B cell (primary cell): Measurements from ENCODE around the gene LYZL2. TPM values are rescaled to one million over a fixed set of nuclear protein-coding genes. Genes with fewer than 3 reads are reported as not detected.

Experiments used
- ATAC-seq: fragments of 200-7000 bp; cut with Tn5 transposase; one replicate; pipeline ENCODE4 v1.10.0; 2021; ENCODE audit warnings: low read depth, mild to moderate bottlenecking, moderate number of reproducible peaks, moderate library complexity
- CTCF ChIA-PET: fragments of 350-600 bp; sonication (Branson Sonifier 250); formaldehyde crosslinking; loops from one replicate; lab custom pipeline; 2021; ENCODE audit warnings: antibody characterized with exemption, inconsistent platforms; lab: Charles Lee
- POLR2A ChIA-PET: fragments of 350-600 bp; sonication (Branson Sonifier 250); formaldehyde crosslinking; loops from one replicate; lab custom pipeline; 2021; ENCODE audit warnings: antibody characterized with exemption; lab: Charles Lee
- DNase-seq: peaks from one replicate; pipeline ENCODE4 v3.0.0; 2013
- H2AFZ ChIP-seq: 2 replicates; pipeline ENCODE4 v1.6.1; 2012; ENCODE audit warnings: mild to moderate bottlenecking, low read depth, low read length; ENCODE audit not compliant: insufficient read depth, poor library complexity, severe bottlenecking
- H3K27ac ChIP-seq, 2 donors: 1 replicate in 1 of 2; 2 replicates in 1 of 2; pipeline ENCODE4 v1.5.1; 2012 to 2013; ENCODE audit warnings: low read length in 2 of 2, mild to moderate bottlenecking in 2 of 2, moderate library complexity in 1 of 2
- H3K27me3 ChIP-seq, 4 experiments: fragments of 200-600 bp in 1 of 4; sonication (generic) in 1 of 4; replicated peaks in 1 of 4; 1 replicate in 2 of 4; 2 replicates in 2 of 4; pipeline versions ENCODE4 v1.6.1 to v1.7.0; 2013 to 2016; ENCODE audit warnings: low read length in 3 of 4, mild to moderate bottlenecking in 2 of 4, mixed read lengths in 1 of 4, moderate library complexity in 1 of 4; ENCODE audit not compliant: insufficient read depth in 4 of 4, control insufficient read depth in 3 of 4; ENCODE audit errors: control extremely low read depth in 1 of 4
- H3K36me3 ChIP-seq, 2 experiments: replicated peaks in 1 of 2; 1 replicate in 1 of 2; 2 replicates in 1 of 2; pipeline versions ENCODE4 v1.6.1 to v1.7.1; 2013; ENCODE audit warnings: low read length in 1 of 2; ENCODE audit not compliant: insufficient read depth in 2 of 2, control insufficient read depth in 1 of 2; ENCODE audit errors: control extremely low read depth in 1 of 2, extremely low read depth in 1 of 2
- H3K4me1 ChIP-seq, 2 donors: fragments of 200-600 bp in 1 of 2; sonication (generic) in 1 of 2; 1 replicate in 1 of 2; 2 replicates in 1 of 2; pipeline versions ENCODE4 v1.5.1 to v1.6.1; 2013 to 2017; ENCODE audit warnings: low read length in 2 of 2; ENCODE audit not compliant: control insufficient read depth in 2 of 2, insufficient read depth in 2 of 2
- H3K4me2 ChIP-seq: replicated peaks from 2 replicates; pipeline ENCODE3; 2012; ENCODE audit warnings: mild to moderate bottlenecking, low read depth, low read length; ENCODE audit not compliant: poor library complexity, severe bottlenecking
- H3K4me3 ChIP-seq, 5 experiments: fragments of 200-600 bp in 1 of 5; sonication (generic) in 1 of 5; 1 replicate in 3 of 5; 2 replicates in 2 of 5; pipeline versions ENCODE4 v1.5.1 to v1.7.0; 2011 to 2016; ENCODE audit warnings: low read length in 4 of 5, mild to moderate bottlenecking in 4 of 5, low read depth in 2 of 5, control low read depth in 1 of 5, moderate library complexity in 1 of 5; ENCODE audit not compliant: insufficient read depth in 1 of 5; ENCODE audit errors: control extremely low read depth in 1 of 5, extremely low read depth in 1 of 5
- H3K79me2 ChIP-seq: fragments of 200-600 bp; sonication (generic); one replicate; pipeline ENCODE4 v1.6.0; 2016; ENCODE audit warnings: low read length; ENCODE audit not compliant: control insufficient read depth, insufficient read depth
- H3K9ac ChIP-seq: fragments of 200-600 bp; sonication (generic); 2 replicates; pipeline ENCODE4 v1.6.1; 2017; ENCODE audit warnings: mild to moderate bottlenecking, low read length, moderate library complexity
- H3K9me3 ChIP-seq, 3 donors: one replicate each; pipeline versions ENCODE4 v1.6.1 to v1.7.1; 2013; ENCODE audit warnings: low read length in 2 of 3; ENCODE audit not compliant: control insufficient read depth in 2 of 3, insufficient read depth in 1 of 3; ENCODE audit errors: control extremely low read depth in 1 of 3
- H4K20me1 ChIP-seq: 2 replicates; pipeline ENCODE4 v1.6.0; 2012; ENCODE audit warnings: mild to moderate bottlenecking, low read length; ENCODE audit not compliant: insufficient read depth, control insufficient read depth, poor library complexity, severe bottlenecking
- H3K27ac Mint-ChIP-seq: one replicate; pipeline ENCODE4 v1.8.0; 2021; ENCODE audit warnings: mixed read lengths
- H3K27me3 Mint-ChIP-seq: one replicate; pipeline ENCODE4 v1.8.0; 2021; ENCODE audit warnings: mixed read lengths
- H3K4me1 Mint-ChIP-seq: one replicate; pipeline ENCODE4 v1.8.0; 2021; ENCODE audit warnings: mixed read lengths
- H3K4me3 Mint-ChIP-seq: one replicate; pipeline ENCODE4 v1.8.0; 2021; ENCODE audit warnings: mixed read lengths
- H3K9me3 Mint-ChIP-seq: one replicate; pipeline ENCODE4 v1.8.0; 2022; ENCODE audit warnings: mixed read lengths; ENCODE audit not compliant: insufficient read depth
- CTCF ChIP-seq: fragments of 200-600 bp; IDR thresholded peaks from one replicate; pipeline ENCODE4 v1.8.0; 2022; ENCODE audit warnings: antibody characterized with exemption, mild to moderate bottlenecking
- EZH2 ChIP-seq: IDR thresholded peaks from 2 replicates; pipeline ENCODE4 v1.6.1; 2012; ENCODE audit warnings: borderline replicate concordance, low read depth, mild to moderate bottlenecking, moderate library complexity, low read length; ENCODE audit not compliant: insufficient read depth, poor library complexity, severe bottlenecking
- WGBS: methylation state at CpG from one replicate; pipeline ENCODE4 v1.1.5; 2013; ENCODE audit warnings: missing lambda C conversion rate; ENCODE audit not compliant: insufficient coverage; 5-methylcytosine and 5-hydroxymethylcytosine counted together
- intact Hi-C: fragments of 100-400 bp; cut with micrococcal nuclease; formaldehyde crosslinking; loops from one replicate; pipeline ENCODE4 v1.10.0; 2022
- polyA plus RNA-seq: library from polyadenylated mRNA; depleted of rRNA; stranded (reverse); fragments of >200 nt; gene quantifications from 2 replicates; pipeline ENCODE4 v1.2.3, GENCODE V29; 2012
- total RNA-seq, 2 donors: library from RNA; stranded (reverse); fragments of 120-200 nt in 1 of 2; gene quantifications; 1 replicate in 1 of 2; 2 replicates in 1 of 2; pipeline versions ENCODE4 v1.2.3 to v1.2.4, GENCODE V29; 2013 to 2022

The LYZL2 gene
- total and polyA plus RNA-seq, 2 donors (not counting 1 experiment from before 2014, with no cell fraction given): not detected

DNA sequence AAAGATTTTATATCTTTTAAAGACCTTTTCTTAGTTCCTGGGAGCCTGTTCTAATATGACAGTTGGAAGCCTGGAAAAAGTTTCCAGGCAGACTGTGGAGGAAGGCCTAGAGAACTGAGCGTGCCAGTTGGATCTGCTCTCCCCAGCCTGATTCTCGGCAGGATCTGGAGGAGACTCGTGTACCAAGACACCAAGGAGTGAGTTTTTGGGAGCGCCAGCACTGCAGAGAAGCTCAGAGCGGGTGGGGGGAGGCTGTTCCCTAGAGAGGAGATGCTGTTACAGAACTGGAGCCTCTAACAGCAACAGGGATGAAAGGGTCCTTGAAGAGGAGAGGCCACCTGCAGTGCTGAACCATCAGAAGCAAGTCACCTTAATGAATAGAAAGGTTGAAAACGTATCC, 52.9 kb downstream of the LYZL2 start:
- ATAC-seq: no peak
- Histone ChIP-seq H3K27me3 (no peaks in the 10 kb centered on the region), H3K4me3 (no peak overlapping the region), H3K79me2 (no peaks in the 10 kb centered on the region), H3K9me3 (no peaks in the 10 kb centered on the region), H3K27ac (no peak overlapping the region), H3K4me1 (peaks cover 3 to 5% of the 10 kb centered on the region in 2 donors), H3K36me3 (no peaks in the 10 kb centered on the region), H4K20me1 (no peaks in the 10 kb centered on the region), H2AFZ (no peak overlapping the region), H3K4me2 (no peak overlapping the region), H3K9ac (no peak overlapping the region)
- TF ChIP-seq EZH2: no peak
- TF ChIP-seq CTCF: no peak
- H3K4me1 Mint-ChIP-seq: peaks cover 5% of the 10 kb centered on the region
- 87% methylated on average over 6 of the region's 6 CpGs for WGBS
- no peak overlapping the region for H3K27ac Mint-ChIP-seq
- intact Hi-C loops: no loop called here
- H3K9me3 Mint-ChIP-seq: no peaks in the 10 kb centered on the region
- DNase-seq: no peak
- ChIA-PET POLR2A (no interaction called here), CTCF (interaction anchor here (2.3 kb wide), 1 partner anchor 15 kb away, joined by 9 read pairs; no protein-coding TSS in a partner anchor)
- H3K4me3 Mint-ChIP-seq: no peak overlapping the region
- peaks cover 4% of the 10 kb centered on the region for H3K27me3 Mint-ChIP-seq

DNA sequence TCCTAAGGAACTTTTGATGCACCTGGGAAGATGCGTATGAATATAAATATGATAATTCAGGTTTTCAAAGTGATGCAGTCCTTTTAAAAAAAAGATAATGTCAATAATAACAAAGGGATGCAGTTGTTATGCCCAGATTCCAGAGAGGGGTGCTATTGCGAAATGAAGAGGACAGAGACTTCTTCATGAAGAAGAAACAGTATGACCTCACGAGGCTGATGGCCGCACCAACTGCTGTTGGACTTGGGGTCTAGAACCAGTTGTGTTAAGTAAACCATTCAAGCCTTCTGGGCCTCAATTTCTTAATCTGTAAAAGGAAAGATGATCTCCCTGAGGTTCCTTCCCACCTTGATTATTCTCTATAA, 55.1 kb downstream of the LYZL2 start:
- Mint-ChIP-seq H3K4me3 (no peak overlapping the region), H3K9me3 (no peaks in the 10 kb centered on the region), H3K27me3 (peaks cover 4% of the 10 kb centered on the region), H3K27ac (no peak overlapping the region), H3K4me1 (peaks cover 5% of the 10 kb centered on the region)
- Histone ChIP-seq H3K27ac (no peak overlapping the region), H3K4me3 (no peak overlapping the region), H4K20me1 (no peaks in the 10 kb centered on the region), H2AFZ (no peak overlapping the region), H3K9me3 (no peaks in the 10 kb centered on the region), H3K9ac (no peak overlapping the region), H3K79me2 (no peaks in the 10 kb centered on the region), H3K36me3 (no peaks in the 10 kb centered on the region), H3K4me2 (no peak overlapping the region), H3K27me3 (no peaks in the 10 kb centered on the region), H3K4me1 (peaks cover 3 to 5% of the 10 kb centered on the region in 2 donors)
- 100% methylated on average over 1 of the region's 4 CpGs for WGBS
- ATAC-seq (no peak), DNase-seq (no peak)
- TF ChIP-seq CTCF (no peak), EZH2 (no peak)
- ChIA-PET POLR2A (no interaction called here), CTCF (no interaction called here)
- intact Hi-C loops: no loop called here
